HEK293T (cell line): Measurements from ENCODE around the gene HDAC10.

ENCODE experiments used
- CTCF ChIA-PET: fragments of 350-600 bp; formaldehyde crosslinking; extraction: SDS; loops from one replicate; lab custom pipeline; 2021; ENCODE audit warnings: antibody characterized with exemption, inconsistent platforms; lab: Yijun Ruan, JAX
- POLR2A ChIA-PET: fragments of 350-600 bp; formaldehyde crosslinking; extraction: SDS; loops from one replicate; lab custom pipeline; 2020; ENCODE audit warnings: antibody characterized with exemption, inconsistent platforms; lab: Yijun Ruan, JAX
- DNase-seq: peaks from one replicate; pipeline ENCODE4 v3.0.0; 2012; ENCODE audit warnings: mixed read lengths; ENCODE audit errors: extremely low spot score
- ARNT ChIP-seq: fragments of 450-650 bp; IDR thresholded peaks from 2 replicates; pipeline ENCODE4 v1.6.1; 2017; ENCODE audit warnings: mild to moderate bottlenecking
- BHLHE40 ChIP-seq: fragments of 450-650 bp; IDR thresholded peaks from 2 replicates; pipeline ENCODE4 v1.6.1; 2016; ENCODE audit warnings: mild to moderate bottlenecking, moderate library complexity, borderline replicate concordance
- CTBP1 ChIP-seq: fragments of 450-650 bp; IDR thresholded peaks from 2 replicates; pipeline ENCODE4 v1.6.1; 2016; ENCODE audit warnings: borderline replicate concordance
- ELF4 ChIP-seq: fragments of 450-650 bp; IDR thresholded peaks from 2 replicates; pipeline ENCODE4 v1.6.1; 2017; ENCODE audit warnings: antibody characterized with exemption
- FOXA1 ChIP-seq: fragments of 450-650 bp; IDR thresholded peaks from 2 replicates; pipeline ENCODE4 v1.6.1; 2016; ENCODE audit warnings: mild to moderate bottlenecking
- FOXK2 ChIP-seq: fragments of 450-650 bp; IDR thresholded peaks from 2 replicates; pipeline ENCODE4 v1.6.1; 2016; ENCODE audit warnings: mild to moderate bottlenecking
- FOXM1 ChIP-seq: fragments of 450-650 bp; IDR thresholded peaks from 2 replicates; pipeline ENCODE4 v1.6.1; 2017; ENCODE audit warnings: mild to moderate bottlenecking, borderline replicate concordance
- HDGF ChIP-seq: fragments of 450-650 bp; IDR thresholded peaks from 2 replicates; pipeline ENCODE4 v1.6.1; 2017; ENCODE audit warnings: antibody characterized with exemption, borderline replicate concordance
- L3MBTL2 ChIP-seq: fragments of 450-650 bp; conservative IDR thresholded peaks from 2 replicates; pipeline ENCODE4 v1.6.1; 2016; ENCODE audit warnings: mild to moderate bottlenecking
- LEF1 ChIP-seq: fragments of 450-650 bp; IDR thresholded peaks from 2 replicates; pipeline ENCODE4 v1.6.1; 2017; ENCODE audit warnings: mild to moderate bottlenecking, borderline replicate concordance
- NFRKB ChIP-seq: fragments of 450-650 bp; IDR thresholded peaks from 2 replicates; pipeline ENCODE4 v1.6.1; 2016; ENCODE audit warnings: mild to moderate bottlenecking, moderate library complexity
- SP1 ChIP-seq: fragments of 450-650 bp; IDR thresholded peaks from 2 replicates; pipeline ENCODE4 v1.6.1; 2017
- SUZ12 ChIP-seq: fragments of 450-650 bp; IDR thresholded peaks from 2 replicates; pipeline ENCODE4 v1.6.1; 2016; ENCODE audit warnings: mild to moderate bottlenecking
- TARDBP ChIP-seq: fragments of 450-650 bp; IDR thresholded peaks from 2 replicates; pipeline ENCODE4 v1.6.1; 2016
- ZNF384 ChIP-seq: fragments of 450-650 bp; IDR thresholded peaks from 2 replicates; pipeline ENCODE4 v1.6.1; 2016
- TF ChIP-seq, protein P1 (sequence below): fragments of 450-650 bp; IDR thresholded peaks from 2 replicates; pipeline ENCODE4 v1.6.1; 2016

The HDAC10 gene

DNA sequence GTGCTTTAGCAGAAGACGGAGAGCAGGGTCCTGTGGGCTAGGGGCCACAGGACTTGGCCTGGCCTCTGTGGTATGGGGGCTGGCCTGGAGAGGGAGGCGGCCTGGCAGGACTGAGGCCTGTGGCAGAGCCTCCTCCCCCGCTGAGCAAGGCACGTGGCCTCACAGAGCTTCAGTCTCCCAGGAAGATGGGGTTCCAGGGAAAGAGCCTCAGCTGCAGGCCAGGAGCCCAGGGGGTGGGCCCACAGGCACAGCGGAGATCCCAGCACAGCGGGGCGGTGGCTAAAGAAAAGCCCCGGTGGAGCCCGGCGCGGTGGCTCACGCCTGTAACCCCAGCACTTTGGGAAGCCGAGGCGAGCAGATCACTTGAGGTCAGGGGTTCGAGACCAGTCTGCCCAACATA, 8.2 kb upstream of the HDAC10 start:
- POLR2A ChIA-PET, result interaction anchor here (1.0 to 1.6 kb wide), 3 partner anchors 13 to 62 kb away, joined by 3 to 6 read pairs (median 3); no protein-coding TSS in a partner anchor
- TF ChIP-seq CTBP1, result no peak
- no peak for TF ChIP-seq SUZ12
- TF ChIP-seq SP1, result no peak
- no peak for TF ChIP-seq BHLHE40
- no peak for TF ChIP-seq ARNT
- no peak for TF ChIP-seq FOXA1
- no peak for TF ChIP-seq ELF4
- TF ChIP-seq, protein P1, sequence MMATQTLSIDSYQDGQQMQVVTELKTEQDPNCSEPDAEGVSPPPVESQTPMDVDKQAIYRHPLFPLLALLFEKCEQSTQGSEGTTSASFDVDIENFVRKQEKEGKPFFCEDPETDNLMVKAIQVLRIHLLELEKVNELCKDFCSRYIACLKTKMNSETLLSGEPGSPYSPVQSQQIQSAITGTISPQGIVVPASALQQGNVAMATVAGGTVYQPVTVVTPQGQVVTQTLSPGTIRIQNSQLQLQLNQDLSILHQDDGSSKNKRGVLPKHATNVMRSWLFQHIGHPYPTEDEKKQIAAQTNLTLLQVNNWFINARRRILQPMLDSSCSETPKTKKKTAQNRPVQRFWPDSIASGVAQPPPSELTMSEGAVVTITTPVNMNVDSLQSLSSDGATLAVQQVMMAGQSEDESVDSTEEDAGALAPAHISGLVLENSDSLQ, result no peak
- TF ChIP-seq L3MBTL2, result no peak
- TF ChIP-seq HDGF, result no peak
- no peak for TF ChIP-seq NFRKB
- TF ChIP-seq LEF1, result no peak
- no peak for TF ChIP-seq FOXK2
- CTCF ChIA-PET, result no interaction called here
- DNase-seq, result no peak

DNA sequence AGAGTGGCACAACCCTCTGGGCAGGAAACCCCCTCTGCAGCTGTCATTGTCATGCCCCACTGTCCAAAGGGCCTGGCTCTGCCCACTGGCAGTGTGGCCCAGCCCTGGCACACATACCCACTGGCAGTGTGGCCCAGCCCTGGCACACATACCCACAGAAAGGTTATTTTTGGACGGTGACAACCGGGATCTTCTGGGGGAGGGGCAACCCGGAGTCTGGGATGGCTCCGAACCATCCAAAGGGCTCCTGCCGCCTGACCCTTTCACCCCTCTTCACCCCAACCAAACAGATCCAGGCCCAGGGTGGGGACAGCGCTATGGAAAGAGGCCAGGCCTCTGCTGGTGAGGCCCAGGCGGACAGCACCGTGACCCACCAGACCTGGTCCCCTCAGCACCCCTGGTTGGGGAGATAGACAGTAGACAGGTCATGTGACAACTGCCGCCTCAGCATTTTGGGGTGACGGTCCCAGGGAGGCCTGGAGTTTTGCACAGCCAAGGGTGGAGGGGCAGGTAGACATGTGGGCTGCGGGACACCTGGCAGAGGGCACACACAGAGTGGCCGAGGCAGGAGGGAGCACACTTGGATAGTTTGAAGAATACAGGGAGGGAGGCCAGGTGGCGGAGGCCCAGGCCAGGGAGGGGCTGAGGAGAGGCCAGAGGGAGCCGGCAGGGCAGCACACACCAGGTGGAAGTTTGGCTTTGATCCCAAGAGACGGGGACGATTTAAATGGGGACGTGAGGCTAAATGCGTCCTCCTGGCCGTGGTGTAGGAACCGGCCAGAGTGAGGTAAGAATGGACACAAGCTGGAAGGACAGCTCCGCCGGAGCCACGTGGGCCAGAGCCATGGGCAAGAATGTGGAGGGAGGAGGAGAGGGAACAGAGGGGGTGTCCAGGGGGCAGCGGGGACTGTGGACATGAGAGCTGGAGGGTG, 7.6 kb upstream of the HDAC10 start:
- TF ChIP-seq ARNT (no peak), CTBP1 (no peak)
- ChIA-PET CTCF (no interaction called here), POLR2A (interaction anchor here (1.0 to 1.1 kb wide), 2 partner anchors 13 to 62 kb away, joined by 3 read pairs; no protein-coding TSS in a partner anchor)
- DNase-seq, result no peak

GRCh38 chr22:50257451-50258360, 6.6 kb upstream of the HDAC10 start:
- no peak for DNase-seq
- TF ChIP-seq SUZ12 (no peak), TARDBP (no peak), LEF1 (no peak), L3MBTL2 (no peak), CTBP1 (no peak), BHLHE40 (no peak), ARNT (no peak), ELF4 (no peak), SP1 (no peak), HDGF (no peak), ZNF384 (no peak), FOXA1 (no peak), NFRKB (no peak)
- TF ChIP-seq, protein P1, result no peak
- ChIA-PET POLR2A (no interaction called here), CTCF (no interaction called here)

- POLR2A ChIA-PET, result no interaction called here
- CTCF ChIA-PET, result no interaction called here
- TF ChIP-seq CTBP1, result no peak
- no peak for TF ChIP-seq FOXA1
- TF ChIP-seq LEF1, result no peak
- no peak for TF ChIP-seq ARNT
- TF ChIP-seq NFRKB, result no peak
- no peak for TF ChIP-seq SUZ12
- TF ChIP-seq ELF4, result no peak
- TF ChIP-seq ZNF384, result no peak
- TF ChIP-seq HDGF, result no peak
- no peak for TF ChIP-seq BHLHE40
- TF ChIP-seq, protein P1, result no peak
- TF ChIP-seq SP1, result no peak
- no peak for TF ChIP-seq L3MBTL2
- DNase-seq, result no peak
These were observed 6.0 kb upstream of the HDAC10 start for GRCh38 chr22:50257041-50257440.

GRCh38 chr22:50256258-50256862, 5.3 kb upstream of the HDAC10 start:
- no peak for TF ChIP-seq ARNT
- no peak for TF ChIP-seq L3MBTL2
- TF ChIP-seq BHLHE40, result no peak
- TF ChIP-seq FOXK2, result no peak
- no peak for TF ChIP-seq FOXA1
- no peak for TF ChIP-seq HDGF
- TF ChIP-seq FOXM1, result no peak
- TF ChIP-seq SUZ12, result no peak
- TF ChIP-seq TARDBP, result no peak
- TF ChIP-seq, protein P1, result no peak
- TF ChIP-seq ELF4, result no peak
- DNase-seq, result no peak
- POLR2A ChIA-PET, result interaction anchor here (1.0 to 1.4 kb wide), 2 partner anchors 16 to 48 kb away, joined by 3 read pairs; no protein-coding TSS in a partner anchor
- CTCF ChIA-PET, result interaction anchor here (0.5 kb wide), 1 partner anchor 69 kb away, joined by 3 read pairs; no protein-coding TSS in a partner anchor
